IMR-90 (cell line): ENCODE results near the gene MON2. TPM values are rescaled to one million over a fixed set of nuclear protein-coding genes. Genes with fewer than 3 reads are reported as not detected.
A peak's percentile ranks its signal among the peaks of the same experiment; 100 is the strongest.

ENCODE experiments used
- ATAC-seq: fragments of 200-7000 bp; cut with Tn5 transposase; 2 replicates; pipeline ENCODE4 v1.9.1; 2020; ENCODE audit warnings: low read depth, mild to moderate bottlenecking, moderate library complexity
- BruUV-seq: library from RNA; stranded (reverse); fragments of 400-500 nt; replicated peaks from 2 replicates; lab custom pipeline; 2021; lab: Mats Ljungman, UMichigan
- CTCF ChIA-PET: fragments of 300-600 bp; formaldehyde crosslinking; extraction: SDS; loops from one replicate; lab custom pipeline; 2021; ENCODE audit warnings: antibody characterized with exemption; lab: Yijun Ruan, JAX
- POLR2A ChIA-PET: fragments of 300-600 bp; sonication (Branson Sonifier 250); formaldehyde crosslinking; loops from one replicate; lab custom pipeline; 2022; ENCODE audit warnings: antibody characterized with exemption; ENCODE audit not compliant: unreplicated experiment; lab: Charles Lee
- DNase-seq: peaks from one replicate; pipeline ENCODE4 v3.0.0; 2013
- H2AFZ ChIP-seq: replicated peaks from 2 replicates; pipeline ENCODE3; 2013; ENCODE audit warnings: low read length, mild to moderate bottlenecking; ENCODE audit not compliant: poor library complexity
- H2AK5ac ChIP-seq: 2 replicates; pipeline ENCODE4 v1.6.1; 2013; ENCODE audit warnings: low read depth, low read length, inconsistent platforms
- H2AK9ac ChIP-seq: replicated peaks from 2 replicates; pipeline ENCODE3; 2013; ENCODE audit warnings: mild to moderate bottlenecking, low read depth, low read length, moderate library complexity; ENCODE audit not compliant: poor library complexity
- H2BK120ac ChIP-seq: 2 replicates; pipeline ENCODE4 v1.6.1; 2013; ENCODE audit warnings: low read depth, low read length, inconsistent platforms
- H2BK15ac ChIP-seq: 3 replicates; pipeline ENCODE4 v1.6.1; 2013; ENCODE audit warnings: low read depth, low read length, inconsistent platforms
- H2BK20ac ChIP-seq: 2 replicates; pipeline ENCODE4 v1.6.1; 2013; ENCODE audit warnings: low read depth, mild to moderate bottlenecking, inconsistent platforms, low read length, moderate library complexity
- H2BK5ac ChIP-seq: 2 replicates; pipeline ENCODE4 v1.6.1; 2013; ENCODE audit warnings: mild to moderate bottlenecking, low read depth, low read length, inconsistent platforms; ENCODE audit not compliant: poor library complexity, severe bottlenecking
- H3K14ac ChIP-seq: replicated peaks from 2 replicates; pipeline ENCODE4 v1.6.1; 2013; ENCODE audit warnings: low read depth, low read length, inconsistent platforms
- H3K18ac ChIP-seq: 2 replicates; pipeline ENCODE4 v1.6.1; 2013; ENCODE audit warnings: low read depth, low read length, control low read depth
- H3K23ac ChIP-seq: 2 replicates; pipeline ENCODE4 v1.6.1; 2013; ENCODE audit warnings: low read depth, low read length, inconsistent platforms
- H3K27ac ChIP-seq: 2 replicates; pipeline ENCODE4 v1.5.1; 2013; ENCODE audit warnings: mild to moderate bottlenecking, control low read depth, low read length; ENCODE audit not compliant: insufficient read depth
- H3K27me3 ChIP-seq: 2 replicates; pipeline ENCODE4 v1.6.1; 2013; ENCODE audit warnings: low read length; ENCODE audit not compliant: control insufficient read depth, insufficient read depth
- H3K36me3 ChIP-seq: 2 replicates; pipeline ENCODE4 v1.6.1; 2013; ENCODE audit warnings: low read length, mixed read lengths; ENCODE audit not compliant: control insufficient read depth, insufficient read depth
- H3K4ac ChIP-seq: 2 replicates; pipeline ENCODE4 v1.6.1; 2013; ENCODE audit warnings: low read depth, low read length, inconsistent platforms
- H3K4me1 ChIP-seq: 2 replicates; pipeline ENCODE4 v1.6.1; 2013; ENCODE audit warnings: low read length, mixed read lengths; ENCODE audit not compliant: control insufficient read depth, insufficient read depth
- H3K4me2 ChIP-seq: 2 replicates; pipeline ENCODE4 v1.6.1; 2013; ENCODE audit warnings: low read depth, mild to moderate bottlenecking, control low read depth, low read length, moderate library complexity
- H3K4me3 ChIP-seq: 2 replicates; pipeline ENCODE4 v1.5.1; 2013; ENCODE audit warnings: low read depth, mild to moderate bottlenecking, control low read depth, low read length, moderate library complexity; ENCODE audit not compliant: insufficient read depth
- H3K56ac ChIP-seq: 2 replicates; pipeline ENCODE4 v1.6.1; 2013; ENCODE audit warnings: low read length, inconsistent platforms; ENCODE audit not compliant: insufficient read depth; ENCODE audit errors: extremely low read depth
- H3K79me1 ChIP-seq, 2 experiments: 2 replicates each; pipeline ENCODE4 v1.6.1; 2013; ENCODE audit warnings: low read length in 2 of 2, inconsistent platforms in 1 of 2, low read depth in 1 of 2
- H3K9ac ChIP-seq: 2 replicates; pipeline ENCODE4 v1.6.1; 2013; ENCODE audit warnings: low read depth, low read length, control low read depth
- H3K9me1 ChIP-seq: 2 replicates; pipeline ENCODE4 v1.6.1; 2013; ENCODE audit warnings: low read length, inconsistent platforms; ENCODE audit not compliant: insufficient read depth
- H3K9me3 ChIP-seq: 2 replicates; pipeline ENCODE4 v1.6.1; 2013; ENCODE audit warnings: low read length; ENCODE audit not compliant: control insufficient read depth, insufficient read depth
- H4K20me1 ChIP-seq: 2 replicates; pipeline ENCODE4 v1.6.1; 2013; ENCODE audit warnings: low read length, inconsistent platforms; ENCODE audit not compliant: insufficient read depth
- H4K5ac ChIP-seq: 2 replicates; pipeline ENCODE4 v1.6.1; 2013; ENCODE audit warnings: mild to moderate bottlenecking, low read depth, low read length, control low read depth
- H4K8ac ChIP-seq, 2 experiments: 2 replicates each; pipeline ENCODE4 v1.6.1; 2013; ENCODE audit warnings: low read depth in 2 of 2, low read length in 2 of 2, control low read depth in 1 of 2, inconsistent platforms in 1 of 2
- H4K91ac ChIP-seq: 2 replicates; pipeline ENCODE4 v1.6.1; 2013; ENCODE audit warnings: low read depth, low read length, inconsistent platforms; ENCODE audit not compliant: insufficient read depth
- RCOR1 ChIP-seq: IDR thresholded peaks from 2 replicates; pipeline ENCODE4 v1.6.1; 2012; ENCODE audit warnings: mild to moderate bottlenecking, low read length, improper control_type of control experiment; ENCODE audit not compliant: insufficient replicate concordance
- WGBS, 2 experiments: methylation state at CpG; one replicate each; pipeline versions ENCODE4 v1.1.5 to v1.1.7; 2013; ENCODE audit warnings: missing lambda C conversion rate in 2 of 2; ENCODE audit not compliant: insufficient read length in 1 of 2; ENCODE audit errors: extremely low coverage in 2 of 2; 5-methylcytosine and 5-hydroxymethylcytosine counted together
- dilution Hi-C: fragments of 300-500 bp; cut with HindIII; formaldehyde crosslinking; loops from one replicate; pipeline ENCODE4 v1.14.3; 2018; ENCODE audit warnings: low sequenced_read_pairs; ENCODE audit not compliant: unreplicated experiment
- in situ Hi-C: fragments of 300-500 bp; cut with MboI; formaldehyde crosslinking; loops from 3 replicates; pipeline ENCODE4 v1.14.3; 2019; ENCODE audit warnings: low sequenced_read_pairs, inconsistent platforms, mixed read lengths
- intact Hi-C: fragments of 100-400 bp; cut with micrococcal nuclease; formaldehyde crosslinking; loops from 2 replicates; pipeline ENCODE4 v1.10.0; 2022
- polyA plus RNA-seq, 3 experiments: library from polyadenylated mRNA; depleted of rRNA; stranded (reverse); fragments of >200 nt; gene quantifications; 2 replicates each; pipeline ENCODE4 v1.2.3, GENCODE V29; 2012; ENCODE audit warnings: low replicate concordance in 1 of 3
- total RNA-seq: library from RNA; depleted of rRNA; stranded (reverse); fragments of >200 nt; gene quantifications from 2 replicates; pipeline ENCODE4 v1.2.3, GENCODE V29; 2012
- TF ChIP-seq, protein P1 (sequence below): fragments of 150-350 bp; IDR thresholded peaks from 2 replicates; pipeline ENCODE4 v1.6.1; 2016; ENCODE audit warnings: low read depth, mild to moderate bottlenecking, low read length, moderate library complexity, borderline replicate concordance

Gene MON2
- total and polyA plus RNA-seq, 2 of the 4 experiments (the other 2 are of a cell fraction), result 13.2 to 39.3 TPM

GRCh38 chr12:62606654-62607053 lies 140.0 kb downstream of the MON2 start:
- H2AK9ac ChIP-seq, result no peak overlapping the region
- H3K27me3 ChIP-seq, result no peaks in the 10 kb centered on the region
- no peak overlapping the region for H3K18ac ChIP-seq
- DNase-seq, result no peak
- H3K9me1 ChIP-seq, result no peaks in the 10 kb centered on the region
- H3K36me3 ChIP-seq, result no peaks in the 10 kb centered on the region
- no peak overlapping the region for H2BK120ac ChIP-seq
- H4K20me1 ChIP-seq, result peaks cover 12% of the 10 kb centered on the region; the same call in 1 of the 2 replicates
- H3K14ac ChIP-seq, result no peak overlapping the region
- ChIA-PET POLR2A (interaction anchor here (0.6 kb wide), 1 partner anchor 187 kb away, joined by 4 read pairs; no protein-coding TSS in a partner anchor), CTCF (interaction anchor here (1.3 kb wide), 1 partner anchor 206 kb away, joined by 3 read pairs; no protein-coding TSS in a partner anchor)
- H2BK20ac ChIP-seq, result no peak overlapping the region
- H3K9ac ChIP-seq, result no peak overlapping the region
- H3K4ac ChIP-seq, result no peak overlapping the region
- peaks cover 9 to 27% of the 10 kb centered on the region in 2 experiments; a peak in 3 of 4 replicates for H3K79me1 ChIP-seq
- no CpG with 5 or more reads among the region's 1 CpG for WGBS, 2 experiments
- no peak overlapping the region for H2AK5ac ChIP-seq
- H3K27ac ChIP-seq, result no peak overlapping the region
- no peak overlapping the region for H2AFZ ChIP-seq
- no peak overlapping the region for H3K56ac ChIP-seq
- TF ChIP-seq, protein P1, sequence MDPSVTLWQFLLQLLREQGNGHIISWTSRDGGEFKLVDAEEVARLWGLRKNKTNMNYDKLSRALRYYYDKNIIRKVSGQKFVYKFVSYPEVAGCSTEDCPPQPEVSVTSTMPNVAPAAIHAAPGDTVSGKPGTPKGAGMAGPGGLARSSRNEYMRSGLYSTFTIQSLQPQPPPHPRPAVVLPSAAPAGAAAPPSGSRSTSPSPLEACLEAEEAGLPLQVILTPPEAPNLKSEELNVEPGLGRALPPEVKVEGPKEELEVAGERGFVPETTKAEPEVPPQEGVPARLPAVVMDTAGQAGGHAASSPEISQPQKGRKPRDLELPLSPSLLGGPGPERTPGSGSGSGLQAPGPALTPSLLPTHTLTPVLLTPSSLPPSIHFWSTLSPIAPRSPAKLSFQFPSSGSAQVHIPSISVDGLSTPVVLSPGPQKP, result no peak
- TF ChIP-seq RCOR1, result no peak
- H4K5ac ChIP-seq, result no peak overlapping the region
- no peak for ATAC-seq
- H3K4me2 ChIP-seq, result no peak overlapping the region
- no peak overlapping the region for H2BK15ac ChIP-seq
- H4K8ac ChIP-seq, result no peak overlapping the region
- H3K4me1 ChIP-seq, result no peaks in the 10 kb centered on the region; the same call in 1 of the 2 replicates
- peak overlapping the region; percentile 40; the same call in 1 of the 2 replicates for H3K23ac ChIP-seq
- dilution Hi-C loops, result no loop called here
- no peak overlapping the region for H4K91ac ChIP-seq
- no peak overlapping the region for H3K4me3 ChIP-seq
- H2BK5ac ChIP-seq, result no peak overlapping the region
- in situ Hi-C loops, result no loop called here
- no TSS peak for BruUV-seq
- intact Hi-C loops, result loop anchor here (10.0 kb wide), 1 partner anchor 458 kb away; no protein-coding TSS in a partner anchor
- H3K9me3 ChIP-seq, result no peaks in the 10 kb centered on the region
